Activated CD4-positive, alpha-beta T cell treated with anti-CD3 and anti-CD28 coated beads, Interleukin-2, amount 50 U/mL, for 48 hours (primary cell): Measurements from ENCODE around the gene WNT11.

Source experiments
- DNase-seq, 2 experiments: peaks; one replicate each; pipeline ENCODE4 v3.0.0-alpha.2; 2020

Gene WNT11

GRCh38 chr11:76237914-76238313 lies 31.6 kb upstream of the WNT11 start:
- DNase-seq, result no peak

GRCh38 chr11:76237000-76237649 lies 30.8 kb upstream of the WNT11 start:
- no peak for DNase-seq

GRCh38 chr11:76236092-76236999 lies 30.0 kb upstream of the WNT11 start:
- DNase-seq, result peak in 1 of 2 experiments; percentile 55

- peak; percentile 91 to 93 for DNase-seq
Observed at GRCh38 chr11:76235233-76236091, 29.2 kb upstream of the WNT11 start.

GRCh38 chr11:76234416-76235232 lies 28.3 kb upstream of the WNT11 start:
- DNase-seq, result peak in 1 of 2 experiments; percentile 50

- DNase-seq, result no peak
Observed at GRCh38 chr11:76234021-76234415, 27.7 kb upstream of the WNT11 start.

- no peak for DNase-seq
Observed at GRCh38 chr11:76233196-76233921, 27.1 kb upstream of the WNT11 start.

- DNase-seq, result peak; percentile 36 to 43
Observed at GRCh38 chr11:76232026-76232665, 25.8 kb upstream of the WNT11 start.

- DNase-seq, result no peak
Observed at GRCh38 chr11:76231121-76231738, 24.9 kb upstream of the WNT11 start.

GRCh38 chr11:76230392-76230791 lies 24.1 kb upstream of the WNT11 start:
- no peak for DNase-seq

- DNase-seq, result no peak
Observed at GRCh38 chr11:76229690-76230240, 23.5 kb upstream of the WNT11 start.

- DNase-seq, result no peak
Observed at GRCh38 chr11:76228875-76229149, 22.5 kb upstream of the WNT11 start.

- DNase-seq, result no peak
Observed at GRCh38 chr11:76228071-76228874, 22.0 kb upstream of the WNT11 start.

- no peak for DNase-seq
Observed at GRCh38 chr11:76226626-76227025, 20.3 kb upstream of the WNT11 start.

GRCh38 chr11:76225122-76225611 lies 18.9 kb upstream of the WNT11 start:
- DNase-seq, result no peak

- no peak for DNase-seq
Observed at GRCh38 chr11:76224461-76225121, 18.3 kb upstream of the WNT11 start.

GRCh38 chr11:76221365-76221764 lies 15.1 kb upstream of the WNT11 start:
- no peak for DNase-seq

- no peak for DNase-seq
Observed at GRCh38 chr11:76219243-76219642, 12.9 kb upstream of the WNT11 start.
